Calu3 (cell line): ENCODE measurements around the gene DUS4L. TPM values are rescaled to one million over a fixed set of nuclear protein-coding genes. Genes with fewer than 3 reads are reported as not detected.

Source experiments
- BruUV-seq: library from RNA; stranded (reverse); fragments of 400-500 nt; replicated peaks from 2 replicates; lab custom pipeline; 2021; lab: Mats Ljungman, UMichigan
- CTCF ChIA-PET: fragments of 300-600 bp; sonication (Branson Sonifier 250); formaldehyde crosslinking; loops from one replicate; lab custom pipeline; 2022; ENCODE audit warnings: antibody characterized with exemption; lab: Charles Lee
- DNase-seq: peaks from one replicate; pipeline ENCODE4 v3.0.0; 2022
- H3K27ac Mint-ChIP-seq: one replicate; pipeline ENCODE4 v1.8.0; 2022; ENCODE audit warnings: mixed read lengths; ENCODE audit not compliant: unreplicated experiment
- H3K27me3 Mint-ChIP-seq: one replicate; pipeline ENCODE4 v1.8.0; 2022; ENCODE audit warnings: mixed read lengths; ENCODE audit not compliant: unreplicated experiment
- H3K36me3 Mint-ChIP-seq: one replicate; pipeline ENCODE4 v1.8.0; 2022; ENCODE audit warnings: mild to moderate bottlenecking, moderate library complexity, mixed read lengths; ENCODE audit not compliant: insufficient read depth, unreplicated experiment
- H3K4me1 Mint-ChIP-seq: one replicate; pipeline ENCODE4 v1.8.0; 2022; ENCODE audit warnings: mild to moderate bottlenecking, low read depth, mixed read lengths; ENCODE audit not compliant: unreplicated experiment
- H3K4me3 Mint-ChIP-seq: one replicate; pipeline ENCODE4 v1.8.0; 2022; ENCODE audit warnings: mild to moderate bottlenecking, low read depth, moderate library complexity, mixed read lengths; ENCODE audit not compliant: unreplicated experiment
- H3K9me3 Mint-ChIP-seq: one replicate; pipeline ENCODE4 v1.8.0; 2022; ENCODE audit warnings: low read depth, mixed read lengths; ENCODE audit not compliant: unreplicated experiment
- intact Hi-C: fragments of 100-400 bp; cut with micrococcal nuclease; formaldehyde crosslinking; loops from one replicate; pipeline ENCODE4 v1.10.0; 2022; ENCODE audit not compliant: unreplicated experiment
- total RNA-seq: library from RNA; stranded (reverse); gene quantifications from 2 replicates; pipeline ENCODE4 v1.2.3, GENCODE V29; 2022
- TF ChIP-seq, protein P1 (sequence below): fragments of 200-600 bp; IDR thresholded peaks from one replicate; pipeline ENCODE4 v1.8.0; 2022; ENCODE audit warnings: antibody characterized with exemption; ENCODE audit not compliant: unreplicated experiment

DUS4L gene
- total RNA-seq, 1 experiment from 2014 or later: 9.3 TPM

DNA sequence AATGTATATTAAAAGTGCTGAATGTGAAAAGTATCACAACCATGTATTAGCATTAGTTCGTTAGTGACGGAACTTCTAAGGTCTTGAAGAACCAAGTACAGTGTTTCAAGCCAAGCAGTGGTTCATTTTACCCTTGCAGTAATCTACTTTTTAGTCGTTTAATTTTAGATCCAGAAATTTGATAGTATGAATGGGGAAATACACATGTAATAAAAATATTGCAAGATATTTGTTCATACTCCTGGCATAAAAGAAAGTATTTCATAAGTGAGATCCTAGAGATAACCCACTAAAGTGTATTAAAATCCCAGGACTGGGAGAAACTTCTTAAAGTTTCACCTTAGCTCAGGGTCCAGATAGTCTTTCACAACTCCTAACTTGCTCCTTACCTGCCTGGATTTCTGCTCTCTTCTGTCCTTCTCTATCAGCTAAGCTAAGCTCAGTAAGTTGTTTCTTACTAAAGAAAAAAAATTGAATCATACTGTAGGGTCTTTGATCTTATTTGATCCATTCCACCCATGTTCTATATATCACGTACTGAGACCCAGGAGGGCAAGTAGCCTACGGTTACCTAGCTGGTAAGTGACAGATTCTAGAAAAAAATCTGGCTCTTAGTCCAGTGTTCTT lies 17.7 kb downstream of the DUS4L start:
- Mint-ChIP-seq H3K4me3 (peak overlapping the region; percentile 39), H3K9me3 (no peaks in the 10 kb centered on the region), H3K27ac (no peak overlapping the region), H3K36me3 (peaks cover 12% of the 10 kb centered on the region), H3K27me3 (no peaks in the 10 kb centered on the region), H3K4me1 (no peaks in the 10 kb centered on the region)
- no peak for DNase-seq
- TF ChIP-seq, protein P1, sequence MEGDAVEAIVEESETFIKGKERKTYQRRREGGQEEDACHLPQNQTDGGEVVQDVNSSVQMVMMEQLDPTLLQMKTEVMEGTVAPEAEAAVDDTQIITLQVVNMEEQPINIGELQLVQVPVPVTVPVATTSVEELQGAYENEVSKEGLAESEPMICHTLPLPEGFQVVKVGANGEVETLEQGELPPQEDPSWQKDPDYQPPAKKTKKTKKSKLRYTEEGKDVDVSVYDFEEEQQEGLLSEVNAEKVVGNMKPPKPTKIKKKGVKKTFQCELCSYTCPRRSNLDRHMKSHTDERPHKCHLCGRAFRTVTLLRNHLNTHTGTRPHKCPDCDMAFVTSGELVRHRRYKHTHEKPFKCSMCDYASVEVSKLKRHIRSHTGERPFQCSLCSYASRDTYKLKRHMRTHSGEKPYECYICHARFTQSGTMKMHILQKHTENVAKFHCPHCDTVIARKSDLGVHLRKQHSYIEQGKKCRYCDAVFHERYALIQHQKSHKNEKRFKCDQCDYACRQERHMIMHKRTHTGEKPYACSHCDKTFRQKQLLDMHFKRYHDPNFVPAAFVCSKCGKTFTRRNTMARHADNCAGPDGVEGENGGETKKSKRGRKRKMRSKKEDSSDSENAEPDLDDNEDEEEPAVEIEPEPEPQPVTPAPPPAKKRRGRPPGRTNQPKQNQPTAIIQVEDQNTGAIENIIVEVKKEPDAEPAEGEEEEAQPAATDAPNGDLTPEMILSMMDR: no peak
- CTCF ChIA-PET: no interaction called here
- no TSS peak for BruUV-seq
- intact Hi-C loops: loop anchor here (10.0 kb wide), 1 partner anchor 143 kb away; no protein-coding TSS in a partner anchor

DNA sequence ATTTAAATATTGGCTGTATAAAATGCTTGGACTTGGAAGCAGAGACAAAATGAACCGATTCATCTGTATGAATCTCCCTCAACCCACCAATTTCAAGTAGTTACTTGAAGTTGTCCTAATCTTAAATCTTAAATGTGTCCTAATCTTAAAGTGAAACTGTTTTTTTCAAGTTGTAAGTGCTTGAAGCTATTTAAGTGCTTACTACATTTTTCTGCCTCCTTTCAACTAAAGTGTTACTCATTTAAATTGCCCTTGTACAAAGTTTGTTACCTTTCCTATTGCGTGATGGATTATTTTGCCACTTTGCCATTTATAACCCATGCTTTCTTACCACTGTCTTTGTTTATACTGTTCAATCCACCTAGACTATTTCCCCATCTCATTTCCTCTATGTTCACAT lies 19.1 kb downstream of the DUS4L start:
- peaks cover 11% of the 10 kb centered on the region for H3K36me3 Mint-ChIP-seq
- no peak for DNase-seq

DNA sequence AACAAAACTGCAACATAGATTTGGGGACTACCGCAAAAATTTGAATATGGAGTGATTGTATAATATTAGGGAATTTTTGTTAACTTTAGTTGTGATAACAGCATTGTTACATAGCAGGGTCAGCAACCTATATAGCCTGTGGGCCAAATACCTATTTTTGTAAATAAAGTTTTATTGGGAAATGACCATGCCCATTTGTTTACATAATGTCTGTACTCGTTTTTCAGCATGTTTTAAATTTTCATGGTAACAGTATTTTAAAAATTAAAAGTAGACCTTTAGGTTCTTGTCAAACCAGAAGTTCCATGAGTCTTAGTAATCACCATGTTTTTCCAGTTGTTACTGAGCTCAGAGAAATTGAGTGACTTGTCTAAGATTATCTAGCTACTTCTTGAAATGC lies 20.9 kb downstream of the DUS4L start:
- intact Hi-C loops: loop anchor here (10.0 kb wide), 1 partner anchor 140 kb away; no protein-coding TSS in a partner anchor
- H3K4me1 Mint-ChIP-seq: no peaks in the 10 kb centered on the region
- no peaks in the 10 kb centered on the region for H3K27me3 Mint-ChIP-seq
- DNase-seq: no peak
- CTCF ChIA-PET: no interaction called here
- peaks cover 9% of the 10 kb centered on the region for H3K36me3 Mint-ChIP-seq
- no peak overlapping the region for H3K4me3 Mint-ChIP-seq
- no peaks in the 10 kb centered on the region for H3K9me3 Mint-ChIP-seq
- no peak overlapping the region for H3K27ac Mint-ChIP-seq
- no TSS peak for BruUV-seq
- TF ChIP-seq, protein P1: no peak

More for the DNA sequence above, 19.1 kb downstream of the DUS4L start:
- BruUV-seq: no TSS peak
- CTCF ChIA-PET: no interaction called here
- intact Hi-C loops: loop anchor here (10.0 kb wide), 1 partner anchor 142 kb away; no protein-coding TSS in a partner anchor
- Mint-ChIP-seq H3K27ac (no peak overlapping the region), H3K27me3 (no peaks in the 10 kb centered on the region), H3K9me3 (no peaks in the 10 kb centered on the region), H3K4me1 (no peaks in the 10 kb centered on the region), H3K4me3 (no peak overlapping the region)
- TF ChIP-seq, protein P1: no peak

DNA sequence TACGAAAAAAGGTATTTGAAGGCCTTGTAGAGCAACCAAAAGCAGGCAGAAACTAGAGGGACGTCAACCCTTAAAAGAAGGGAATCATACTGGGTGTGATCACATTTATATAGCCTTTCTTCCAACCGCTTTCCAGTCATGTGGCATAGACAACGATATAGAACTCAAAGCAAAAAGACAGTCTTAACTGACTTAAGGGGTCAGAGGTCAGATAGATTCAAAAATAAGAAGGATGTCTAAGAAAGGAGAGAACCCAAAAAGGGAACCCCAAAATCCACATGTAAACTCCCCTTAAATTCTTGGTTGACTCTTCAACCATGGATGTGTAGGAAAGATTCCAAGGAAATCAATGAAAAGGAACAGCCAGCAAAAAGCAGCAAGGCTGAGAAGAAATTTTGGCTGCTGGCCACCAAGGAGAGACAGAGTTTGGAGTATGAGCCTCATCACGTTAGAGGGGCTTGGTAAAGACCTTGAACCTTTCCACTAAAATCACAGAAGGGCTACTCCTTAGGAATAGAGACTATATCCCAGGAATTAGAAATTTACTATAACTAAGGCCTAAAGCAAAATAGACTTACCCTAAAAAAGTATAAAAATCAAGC lies 24.9 kb downstream of the DUS4L start:
- no peak overlapping the region for H3K27ac Mint-ChIP-seq
- TF ChIP-seq, protein P1: no peak
- peaks cover 4% of the 10 kb centered on the region for H3K36me3 Mint-ChIP-seq
- no TSS peak for BruUV-seq
- no peaks in the 10 kb centered on the region for H3K9me3 Mint-ChIP-seq
- H3K4me3 Mint-ChIP-seq: no peak overlapping the region
- CTCF ChIA-PET: no interaction called here
- no peaks in the 10 kb centered on the region for H3K4me1 Mint-ChIP-seq
- no peak for DNase-seq
- no peaks in the 10 kb centered on the region for H3K27me3 Mint-ChIP-seq
- intact Hi-C loops: loop anchor here (10.0 kb wide), 1 partner anchor 136 kb away; no protein-coding TSS in a partner anchor
